GM21390 (cell line): Measurements from ENCODE around the gene FHAD1.

Experiments used
- ATAC-seq: cut with Tn5 transposase; IDR thresholded peaks from one replicate; pipeline ENCODE4 v1.9.1; 2021; ENCODE audit not compliant: unreplicated experiment

FHAD1 gene

DNA sequence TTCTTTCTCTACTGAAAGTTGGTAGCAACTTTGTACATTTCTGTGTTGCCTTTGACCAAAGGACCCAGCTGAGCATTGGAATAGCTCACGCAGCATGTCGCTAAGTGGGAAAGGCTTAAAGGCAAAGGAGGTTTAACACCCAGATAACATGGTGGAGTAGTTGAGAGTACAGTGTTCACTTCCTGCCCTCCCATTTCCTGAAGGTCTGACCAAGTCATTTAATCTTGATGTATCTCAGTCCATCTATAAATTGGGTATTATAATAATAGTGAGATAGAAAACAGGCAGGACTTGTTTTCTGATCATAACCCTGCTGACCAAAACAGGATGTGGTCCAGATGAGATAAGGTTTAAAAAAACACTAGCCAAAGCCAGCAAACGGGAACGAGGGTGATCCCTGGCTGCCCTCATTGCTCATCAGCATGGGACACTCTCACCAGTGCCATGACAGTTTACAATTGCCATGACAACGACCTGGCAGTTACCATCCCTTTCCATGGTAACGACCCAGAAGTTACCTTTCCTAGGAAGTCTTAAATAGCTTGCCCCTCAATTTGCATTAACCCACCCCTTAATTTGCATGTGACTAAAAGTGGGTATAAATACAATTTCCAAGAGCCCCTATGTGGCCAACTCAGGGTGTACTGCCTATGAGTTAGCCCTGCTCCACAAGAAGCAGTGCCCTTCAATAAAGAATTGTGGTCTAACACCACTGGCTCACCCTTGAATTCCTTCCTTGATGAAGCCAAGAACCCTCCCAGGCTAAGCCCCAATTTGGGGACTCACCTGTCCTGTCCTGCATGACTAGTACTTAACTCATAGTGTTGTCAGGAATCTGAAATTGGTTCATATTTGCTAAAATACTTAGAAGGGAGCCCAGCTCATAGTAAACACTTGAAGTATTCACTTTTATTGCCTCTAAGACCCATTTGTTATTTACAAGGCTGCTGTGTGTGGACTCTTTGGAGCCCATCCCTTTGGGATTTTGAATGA, 28.4 kb upstream of the FHAD1 start:
- no peak for ATAC-seq

DNA sequence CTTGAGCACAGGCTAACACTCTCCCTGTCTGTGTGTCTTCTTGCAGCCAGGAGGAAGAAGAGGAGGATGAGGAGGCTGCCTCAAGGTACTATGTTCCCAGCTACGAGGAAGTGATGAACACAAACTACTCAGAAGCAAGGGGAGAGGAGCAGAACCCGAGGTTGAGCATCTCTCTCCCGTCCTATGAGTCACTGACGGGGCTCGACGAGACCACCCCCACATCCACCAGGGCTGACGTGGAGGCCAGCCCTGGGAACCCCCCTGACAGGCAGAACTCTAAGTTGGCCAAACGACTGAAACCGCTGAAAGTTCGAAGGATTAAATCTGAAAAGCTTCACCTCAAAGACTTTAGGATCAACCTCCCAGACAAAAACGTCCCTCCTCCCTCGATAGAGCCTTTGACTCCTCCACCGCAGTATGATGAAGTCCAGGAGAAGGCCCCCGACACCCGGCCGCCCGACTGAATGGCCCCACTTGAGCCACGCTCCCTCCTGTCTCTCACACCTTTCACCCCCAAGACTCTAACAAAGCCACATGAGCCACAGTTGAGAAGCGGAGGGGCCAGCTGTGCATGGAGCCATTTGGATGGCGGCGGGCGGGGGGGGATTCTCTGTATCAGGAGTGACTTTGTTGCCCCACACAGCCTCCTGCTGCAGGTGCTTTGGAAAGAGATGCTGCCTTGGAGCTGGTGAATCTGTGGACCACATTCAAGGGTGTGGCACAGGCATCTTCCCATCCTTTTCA, 27.6 kb upstream of the FHAD1 start:
- no peak for ATAC-seq

DNA sequence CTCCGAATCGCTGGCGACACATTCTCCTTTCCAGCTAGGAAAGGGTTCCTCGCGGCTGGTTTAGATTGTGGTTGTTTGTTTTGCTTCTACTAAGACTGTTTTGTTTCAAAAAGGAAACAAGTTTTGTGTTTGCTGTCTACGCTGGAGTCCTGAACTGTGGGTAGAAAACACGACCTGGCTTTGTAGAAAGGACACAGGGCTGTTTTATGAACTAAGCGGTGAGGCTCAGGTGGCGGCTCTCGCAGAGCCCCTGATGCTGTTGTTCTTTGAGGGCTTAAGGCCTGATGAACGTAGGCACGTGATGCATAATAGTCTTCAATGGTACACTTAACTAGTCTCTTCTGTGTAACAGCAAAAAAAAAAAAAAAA, 27.0 kb upstream of the FHAD1 start:
- ATAC-seq = no peak

DNA sequence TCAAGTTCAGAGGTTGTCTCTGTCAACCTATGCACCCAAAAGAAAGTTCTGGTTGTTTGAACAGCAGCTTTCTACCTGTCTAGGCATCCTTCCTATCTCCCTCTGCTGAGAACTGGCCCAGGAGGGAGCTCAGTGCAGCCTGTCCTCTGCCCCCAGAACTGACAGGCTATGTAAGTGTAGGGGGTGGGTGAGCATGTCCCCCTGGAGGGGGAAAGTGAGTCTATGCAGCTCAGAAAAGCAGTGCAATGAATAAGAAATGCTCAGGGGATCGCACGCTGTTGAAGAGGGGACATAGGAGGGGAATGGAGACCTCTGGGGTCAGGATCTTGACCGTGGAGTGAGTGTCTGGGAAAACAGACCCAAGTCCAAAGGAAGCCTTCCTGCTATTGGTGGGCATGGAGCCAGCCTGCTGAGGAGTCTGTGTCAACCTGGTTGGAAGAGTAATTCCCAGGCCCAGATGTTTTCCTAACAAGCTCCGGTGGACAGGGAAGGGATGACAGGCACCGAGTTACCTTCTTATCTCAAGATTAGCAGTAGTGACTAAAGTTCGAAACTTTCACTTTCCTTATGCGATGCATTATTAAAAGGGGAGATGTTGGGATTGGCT, 26.1 kb upstream of the FHAD1 start:
- no peak for ATAC-seq

DNA sequence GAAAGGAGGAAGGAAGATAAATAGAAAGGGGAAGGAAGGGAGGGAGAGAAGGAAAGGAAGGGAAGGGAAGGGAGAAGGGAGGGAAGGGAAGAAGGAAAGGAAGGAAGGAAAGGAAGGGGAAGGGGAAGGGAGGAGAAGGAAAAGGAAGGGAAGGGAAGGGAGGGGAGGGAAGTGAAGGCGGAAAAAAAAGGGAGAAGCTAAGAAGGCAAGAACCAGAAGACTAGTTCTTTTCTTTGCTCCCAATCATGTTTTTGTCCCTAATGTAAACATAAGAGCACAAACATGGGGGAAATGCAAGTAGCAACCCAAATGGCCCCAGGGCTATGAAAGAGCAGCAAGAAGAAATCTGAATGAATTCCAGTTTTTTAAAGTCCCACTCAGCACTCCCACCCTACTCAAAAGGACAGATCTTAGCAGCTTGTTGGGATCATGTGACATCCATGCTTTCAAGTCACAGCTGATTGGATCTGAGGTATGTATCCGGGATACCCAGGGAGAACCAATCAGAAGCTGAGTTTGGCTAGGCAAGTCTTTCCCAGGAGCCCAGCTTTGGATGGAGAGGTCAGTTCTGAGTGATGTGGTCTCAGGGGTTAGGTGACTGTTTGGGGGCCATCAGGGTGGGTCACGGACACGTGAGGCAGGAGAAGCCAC, 24.2 kb upstream of the FHAD1 start:
- ATAC-seq = no peak

DNA sequence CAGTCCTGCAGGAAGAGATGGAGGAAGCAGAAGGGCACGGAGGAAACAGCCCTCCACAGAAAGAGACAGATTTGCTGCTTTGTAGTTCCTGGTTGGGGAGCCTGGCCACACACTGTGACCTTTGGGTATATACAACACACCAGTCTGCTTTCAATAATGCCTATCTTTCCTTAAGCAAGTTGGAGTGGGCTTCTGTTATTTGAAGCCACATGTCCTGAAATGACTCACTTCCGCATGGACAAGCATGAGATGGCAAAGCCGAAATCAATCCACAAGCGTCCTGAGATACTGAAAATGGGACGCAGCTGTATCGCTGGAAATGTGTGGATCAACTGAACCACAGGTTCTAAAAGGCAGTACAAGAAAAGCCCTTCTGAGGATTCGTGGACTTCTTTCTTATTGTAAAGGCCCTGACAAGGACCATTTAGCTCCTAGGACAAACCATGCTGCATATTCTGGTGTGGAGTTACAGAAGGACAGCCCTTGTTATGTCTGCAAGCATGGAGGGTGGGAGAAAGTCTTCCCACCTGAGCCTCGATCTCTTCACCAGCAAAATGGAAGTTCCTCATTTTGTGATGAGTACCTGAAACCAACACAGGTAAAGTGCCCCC, 22.7 kb upstream of the FHAD1 start:
- ATAC-seq = no peak

DNA sequence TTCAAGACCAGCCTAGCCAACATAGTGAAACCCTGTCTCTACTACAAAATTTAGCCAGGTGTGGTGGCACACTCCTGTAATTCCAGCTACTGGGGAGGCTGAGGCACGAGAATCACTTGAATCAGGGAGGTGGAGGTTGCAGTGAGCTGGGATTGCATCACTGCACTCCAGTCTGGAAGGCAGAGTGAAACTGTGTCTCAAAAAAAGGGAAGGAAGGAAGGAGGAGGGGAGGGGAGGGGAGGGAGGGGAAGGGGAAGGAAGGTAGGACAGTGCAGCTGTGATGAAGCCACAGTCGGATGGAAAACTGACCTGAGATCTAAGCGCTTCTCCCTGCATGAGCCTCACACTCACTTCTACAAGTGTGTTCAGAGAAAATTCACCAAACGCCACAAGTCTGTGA, 22.0 kb upstream of the FHAD1 start:
- ATAC-seq = no peak

DNA sequence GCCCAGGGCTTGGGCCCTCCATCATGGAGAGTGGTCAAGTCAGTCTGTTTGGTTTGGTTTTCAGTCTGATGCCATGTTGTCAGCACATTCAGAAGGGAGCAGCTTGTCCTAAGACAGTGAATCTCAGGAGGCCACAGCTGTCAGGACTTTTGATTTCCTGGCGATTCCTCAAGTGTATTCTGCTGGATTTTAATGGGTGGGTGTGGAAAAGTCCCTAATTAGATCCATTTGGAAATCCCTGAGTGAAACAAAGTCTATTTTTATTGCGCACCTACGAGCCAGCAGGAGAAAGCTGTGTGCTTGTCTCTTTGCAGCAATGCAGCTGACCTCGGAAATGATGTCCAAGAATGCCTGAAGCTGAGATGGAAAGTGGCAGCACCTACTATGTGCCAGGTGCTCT, 21.6 kb upstream of the FHAD1 start:
- no peak for ATAC-seq

DNA sequence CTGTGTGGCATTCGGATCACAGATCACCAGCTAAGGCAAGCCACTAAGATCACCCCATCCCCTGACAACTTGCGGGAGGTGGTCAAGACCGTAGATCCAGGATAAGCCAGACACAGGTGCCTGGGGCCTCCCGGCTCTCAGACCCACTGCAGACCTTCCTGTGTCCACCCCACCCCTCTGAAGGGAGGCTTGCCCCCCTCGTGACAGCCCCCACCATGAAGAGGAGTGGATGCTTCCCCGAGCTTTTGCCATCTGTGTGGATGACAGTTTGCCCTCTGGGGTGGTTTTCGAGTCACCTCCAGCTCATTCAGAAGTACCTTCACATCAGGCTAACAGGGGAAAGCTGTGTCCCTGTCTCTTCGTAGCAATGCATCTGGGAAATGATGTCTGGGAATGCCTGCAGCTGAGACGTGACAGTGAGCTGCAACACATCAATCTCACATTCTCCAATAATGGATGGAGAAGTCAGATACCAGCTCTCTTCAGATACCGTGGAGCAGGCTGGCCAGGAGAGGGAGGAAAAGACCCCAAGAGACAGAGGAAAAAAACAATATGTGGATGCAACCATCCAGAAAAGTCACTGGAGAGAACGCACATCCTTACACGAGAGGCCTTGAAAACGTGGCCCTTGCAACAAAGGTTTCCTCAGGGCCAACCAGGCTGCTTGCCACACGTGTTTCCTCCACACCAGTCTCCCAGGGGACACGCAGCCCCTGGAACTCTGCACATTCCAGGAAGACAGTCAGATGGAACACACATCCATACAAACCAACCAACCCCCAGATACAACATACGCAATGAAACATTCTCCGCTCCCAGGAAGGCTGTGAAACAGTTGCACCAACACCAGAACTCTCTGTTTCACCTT, 20.4 kb upstream of the FHAD1 start:
- no peak for ATAC-seq

DNA sequence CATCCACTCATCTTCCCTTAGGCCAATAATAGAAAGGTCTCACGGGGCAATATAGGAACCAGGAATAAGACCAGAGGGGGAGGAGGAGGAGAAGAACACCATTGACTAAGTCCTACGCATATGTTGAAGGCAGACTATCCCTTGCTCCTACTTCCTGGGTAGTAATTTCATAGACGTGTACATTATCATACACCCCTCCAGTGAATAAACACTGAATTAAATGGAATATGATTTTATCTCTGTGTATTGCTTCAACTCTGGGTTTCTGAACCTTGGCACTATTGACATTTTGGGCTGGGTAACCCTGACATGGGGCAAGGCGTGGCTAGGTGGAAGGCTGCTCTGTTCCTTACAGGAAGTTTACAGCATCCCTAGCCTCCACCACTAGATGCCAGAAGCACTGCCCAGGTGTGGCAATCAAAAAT, 17.3 kb upstream of the FHAD1 start:
- ATAC-seq = no peak

DNA sequence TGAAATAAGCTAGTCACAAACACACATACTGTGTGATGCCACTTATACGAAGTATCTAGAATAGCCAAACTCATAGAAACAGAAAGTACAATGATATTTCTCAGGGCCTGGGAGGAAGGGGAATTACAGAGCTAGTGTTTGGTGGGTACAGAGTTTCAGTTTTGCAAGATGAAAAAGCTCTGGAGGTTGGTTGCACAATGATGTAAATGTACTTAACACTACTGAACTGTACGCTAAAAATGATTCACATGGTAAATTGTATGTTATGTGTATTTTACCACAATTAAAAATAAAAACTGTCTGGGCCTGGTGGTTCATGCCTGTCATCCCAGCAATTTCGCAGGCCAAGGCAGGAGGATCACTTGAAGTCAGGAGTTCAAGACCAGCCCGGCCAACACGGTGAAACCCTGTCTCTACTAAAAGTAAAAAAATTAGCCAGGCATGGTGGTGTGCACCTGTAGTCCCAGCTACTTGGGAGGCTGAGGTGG, 15.3 kb upstream of the FHAD1 start:
- peak; percentile 91 for ATAC-seq

DNA sequence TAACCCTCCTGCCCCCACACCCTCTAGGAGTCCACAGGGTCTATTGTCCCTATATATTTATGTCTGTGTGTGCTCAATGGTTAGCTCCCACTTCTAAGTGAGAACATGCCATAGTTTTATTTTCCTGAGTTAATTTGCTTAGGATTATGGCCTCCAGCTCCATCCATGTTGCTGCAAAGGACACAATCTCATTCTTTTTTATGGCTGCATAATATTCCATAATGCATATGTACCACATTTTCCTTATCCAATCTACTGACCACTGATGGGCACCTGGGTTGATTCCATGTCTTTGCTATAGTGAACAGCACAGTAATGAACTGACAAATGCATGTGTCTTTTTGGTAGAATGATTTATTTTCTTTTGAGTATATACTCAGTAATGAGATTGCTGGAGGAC, 13.3 kb upstream of the FHAD1 start:
- ATAC-seq = no peak

DNA sequence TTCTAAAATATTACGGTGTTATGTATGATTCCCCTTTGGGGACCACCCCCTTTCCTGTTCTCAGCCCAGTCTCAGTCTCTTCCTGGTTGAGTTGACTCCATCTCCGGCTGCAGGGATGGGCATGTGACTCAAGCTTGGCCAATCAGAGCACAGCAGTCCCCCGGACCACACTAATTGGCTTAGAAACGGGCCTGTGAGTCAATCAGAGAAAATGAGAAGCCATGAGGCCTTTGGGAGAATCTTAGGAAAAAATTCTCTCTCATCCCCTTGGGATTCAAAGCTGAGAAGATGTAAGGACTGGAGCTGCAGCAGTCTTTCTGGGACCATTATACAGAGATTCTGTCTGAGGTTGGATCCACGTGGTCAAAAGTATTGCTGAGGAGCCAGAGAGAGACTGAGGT, 10.7 kb upstream of the FHAD1 start:
- no peak for ATAC-seq

DNA sequence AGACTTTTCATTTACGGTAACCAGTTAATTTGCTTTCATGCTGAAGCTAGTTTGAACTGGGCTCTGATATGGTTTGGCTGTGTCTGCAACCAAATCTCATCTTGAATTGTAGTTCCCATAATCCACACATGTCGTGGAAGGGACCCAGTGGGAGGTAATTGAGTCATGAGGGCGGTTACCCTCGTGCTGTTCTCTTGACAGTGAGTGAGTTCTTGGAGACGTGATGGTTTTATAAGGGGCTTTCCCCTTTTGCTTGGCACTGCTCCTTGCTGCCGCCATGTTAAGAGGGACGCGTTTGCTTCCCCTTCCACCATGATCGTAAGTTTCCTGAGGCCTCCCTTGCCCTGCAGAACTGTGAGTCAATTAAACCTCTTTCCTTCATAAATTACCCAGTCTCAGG, 10.3 kb upstream of the FHAD1 start:
- no peak for ATAC-seq

DNA sequence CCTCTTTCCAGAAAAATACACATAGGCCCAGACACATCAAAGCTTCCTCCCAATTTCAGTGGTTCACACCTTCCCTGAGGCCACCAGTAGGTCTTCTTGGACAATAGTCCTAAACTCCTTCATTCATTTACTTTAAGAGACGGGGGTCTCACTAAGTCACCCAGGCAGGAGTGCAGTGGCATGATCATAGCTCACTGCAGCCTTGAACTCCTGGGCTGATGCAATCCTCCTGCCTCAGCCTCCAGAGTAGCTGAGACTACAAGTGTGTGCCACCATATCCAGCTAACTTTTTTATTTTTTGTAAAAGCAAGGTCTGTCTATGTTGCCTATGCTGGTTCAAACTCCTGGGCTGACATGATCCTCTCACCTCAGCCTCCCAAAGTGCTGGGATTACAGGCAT, 8.2 kb upstream of the FHAD1 start:
- no peak for ATAC-seq

DNA sequence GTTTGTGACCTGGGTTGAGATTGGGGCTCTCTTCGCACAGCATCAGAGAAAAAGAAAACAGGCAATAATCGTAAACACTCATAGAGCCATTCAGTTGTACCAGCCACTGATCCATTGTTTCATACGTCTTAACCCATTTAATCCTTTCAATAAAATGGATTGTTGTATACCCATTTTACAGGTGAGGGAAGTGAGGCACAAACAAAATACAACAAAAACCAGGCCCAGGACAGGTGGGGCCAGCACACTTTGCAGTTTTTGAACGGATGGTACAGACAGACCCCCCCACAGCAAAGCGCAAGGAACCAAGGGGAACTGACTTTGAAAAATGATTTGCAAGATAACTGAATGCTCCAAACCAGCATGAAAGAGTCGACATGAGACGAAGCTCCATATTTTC, 4.3 kb upstream of the FHAD1 start:
- no peak for ATAC-seq

DNA sequence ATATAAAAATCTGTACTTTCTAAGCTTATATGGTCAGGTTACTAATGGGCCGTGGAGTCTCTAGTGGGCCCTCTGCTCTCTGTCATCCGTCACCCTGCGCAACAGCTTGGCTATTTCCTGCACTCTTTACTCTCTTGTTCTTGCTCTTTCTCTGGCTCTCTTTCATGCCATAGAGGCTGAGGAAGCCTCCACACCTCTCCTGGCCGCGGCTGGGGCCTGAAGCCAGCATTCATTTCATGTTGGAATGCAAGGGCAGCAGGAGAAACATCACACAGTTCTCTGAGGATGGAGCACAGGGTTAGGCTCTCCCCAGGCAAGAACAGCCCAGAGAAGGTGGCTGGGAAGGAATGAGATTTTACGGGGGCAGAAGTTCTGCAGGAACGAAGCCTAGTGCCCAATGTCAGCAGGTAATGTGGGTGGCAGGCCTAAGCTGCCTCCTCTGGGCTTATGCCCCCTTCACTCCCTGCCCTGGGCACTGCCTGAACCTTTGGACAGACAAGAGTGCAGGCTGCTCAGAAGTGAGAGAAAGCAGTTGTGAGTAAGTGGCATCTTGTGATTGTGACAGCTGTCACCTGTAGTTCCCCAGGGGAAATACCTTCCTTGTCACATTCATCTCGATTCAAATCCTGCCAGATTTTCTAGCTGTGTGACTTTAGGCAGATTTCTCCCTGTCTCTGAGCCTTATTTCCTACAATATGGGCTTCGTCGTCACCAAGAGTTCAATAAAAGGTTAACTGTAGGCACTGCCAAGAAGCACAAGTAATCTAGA, 3.6 kb upstream of the FHAD1 start:
- ATAC-seq = no peak

DNA sequence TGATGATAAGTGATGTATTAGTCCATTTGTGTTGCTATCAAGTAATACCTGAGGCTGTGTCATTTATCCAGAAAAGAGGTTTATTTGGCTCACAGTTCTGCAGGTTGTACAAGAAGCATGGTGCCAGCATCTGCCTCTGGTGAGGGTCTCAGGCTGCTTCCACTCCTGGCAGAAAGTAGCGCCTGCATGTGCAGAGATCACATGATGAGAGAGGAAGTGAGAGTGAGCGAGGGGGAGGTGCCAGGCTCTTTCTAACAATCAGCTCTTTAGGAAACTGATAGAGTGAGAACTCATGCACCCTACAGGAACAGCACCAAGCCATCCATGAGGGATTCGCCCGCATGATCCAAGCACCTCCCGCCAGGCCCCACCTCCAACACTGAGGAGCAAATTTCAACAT, 2.2 kb upstream of the FHAD1 start:
- no peak for ATAC-seq
